Large intestine (tissue), 12 donors: ENCODE results near the gene ZNF490. TPM values are rescaled to one million over a fixed set of nuclear protein-coding genes. Genes with fewer than 3 reads are reported as not detected.
A peak's percentile ranks its signal among the peaks of the same experiment; 100 is the strongest.

Experiments
- DNase-seq, 2 donors: peaks; one replicate each; pipeline versions ENCODE4 v3.0.0 to v3.0.0-alpha.2; 2013
- H3K27ac ChIP-seq: one replicate; pipeline ENCODE4 v1.5.1; 2013; ENCODE audit warnings: low read length
- H3K27me3 ChIP-seq: 2 replicates; pipeline ENCODE4 v1.6.1; 2013; ENCODE audit warnings: low read length; ENCODE audit not compliant: control insufficient read depth, insufficient read depth
- H3K36me3 ChIP-seq: 2 replicates; pipeline ENCODE4 v1.6.1; 2013; ENCODE audit warnings: low read length; ENCODE audit not compliant: control insufficient read depth, insufficient read depth
- H3K4me1 ChIP-seq: one replicate; pipeline ENCODE4 v1.6.1; 2013; ENCODE audit warnings: low read length; ENCODE audit not compliant: control insufficient read depth, insufficient read depth
- H3K4me3 ChIP-seq: one replicate; pipeline ENCODE4 v1.5.1; 2013; ENCODE audit warnings: low read length
- H3K9me3 ChIP-seq: one replicate; pipeline ENCODE4 v1.6.1; 2013; ENCODE audit warnings: mild to moderate bottlenecking, low read depth, low read length, moderate library complexity; ENCODE audit not compliant: control insufficient read depth
- WGBS: methylation state at CpG from one replicate; pipeline ENCODE4 v1.1.5; 2013; ENCODE audit warnings: low lambda C conversion rate; ENCODE audit not compliant: insufficient coverage; 5-methylcytosine and 5-hydroxymethylcytosine counted together
- long read RNA-seq, 11 donors: transcript quantifications; one replicate each; lab custom pipeline, GENCODE V29; 2026
- polyA plus RNA-seq: library from polyadenylated mRNA; unstranded; fragments of 120-200 nt; gene quantifications from one replicate; pipeline ENCODE4 v1.2.1, GENCODE V29; 2013

The ZNF490 gene
- polyA plus RNA-seq = 2.9 TPM
- long read RNA-seq, donor 1 = 0 reads
- long read RNA-seq, donor 2, full-length matches to known transcripts = 1 of 35 reads
- long read RNA-seq, donor 2, partial matches to known transcripts = 25 of 35 reads
- long read RNA-seq, donor 2, other reads (novel, unspliced or antisense) = 9 of 35 reads
- long read RNA-seq, donor 3 = 0 reads
- long read RNA-seq, donor 4 = 0 reads
- long read RNA-seq, donor 5 = 0 reads
- long read RNA-seq, donor 6, full-length matches to known transcripts = 3 of 3 reads
- long read RNA-seq, donor 6, partial matches to known transcripts = 0 of 3 reads
- long read RNA-seq, donor 6, other reads (novel, unspliced or antisense) = 0 of 3 reads
- long read RNA-seq, donor 7, partial matches to known transcripts = 0 of 1 reads
- long read RNA-seq, donor 7, other reads (novel, unspliced or antisense) = 0 of 1 reads
- long read RNA-seq, donor 8, partial matches to known transcripts = 8 of 9 reads
- long read RNA-seq, donor 8, other reads (novel, unspliced or antisense) = 0 of 9 reads
- long read RNA-seq, donor 9 = 0 reads
- long read RNA-seq, donor 10 = 0 reads
- long read RNA-seq, donor 11, partial matches to known transcripts = 5 of 5 reads
- long read RNA-seq, donor 11, other reads (novel, unspliced or antisense) = 0 of 5 reads

GRCh38 chr19:12610540-12611360 lies at the start of gene ZNF490, which contains the start of gene ZNF791:
ZNF490 (minus strand) TSS chr19:12610813; CDS start chr19:12610680, 133 bp downstream.
ZNF791 (plus strand) TSS chr19:12610920; CDS start chr19:12611080, 160 bp downstream.
- peaks cover 20% of the 10 kb centered on the region for H3K36me3 ChIP-seq
- peak within 1 kb of the TSS; percentile 100 for H3K27ac ChIP-seq
- peak within 1 kb of the TSS; percentile 100 for H3K4me3 ChIP-seq
- no peaks in the 10 kb centered on the region for H3K4me1 ChIP-seq
- no peaks in the 10 kb centered on the region for H3K27me3 ChIP-seq
- no CpG with 5 or more reads among the region's 61 CpGs for WGBS
- DNase-seq = peak; percentile 97 to 98
- H3K9me3 ChIP-seq = no peaks in the 10 kb centered on the region

DNA sequence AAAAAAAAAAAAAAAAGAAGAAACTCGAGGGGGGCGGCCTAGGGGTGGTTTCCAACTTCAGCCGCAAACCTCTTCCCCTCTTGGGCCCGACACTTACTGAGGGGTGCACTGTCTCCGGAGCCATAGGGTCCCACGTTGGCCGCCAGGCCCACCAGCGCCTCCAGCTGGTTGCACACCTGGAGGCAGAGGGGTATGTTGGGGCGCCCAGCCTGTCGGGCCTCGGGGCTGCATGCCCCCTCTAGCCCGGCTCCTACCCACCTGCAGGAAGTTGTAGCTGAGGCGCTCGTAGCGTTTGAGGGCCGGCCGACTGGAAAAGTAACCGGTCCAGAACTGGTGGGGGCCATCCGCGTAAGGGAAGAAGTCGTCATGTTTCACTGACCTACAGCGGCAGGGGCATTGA lies 47.4 kb upstream of the ZNF490 start:
- DNase-seq = no peak
- Histone ChIP-seq H3K4me3 (no peak overlapping the region), H3K4me1 (no peaks in the 10 kb centered on the region), H3K9me3 (peaks cover 6% of the 10 kb centered on the region), H3K27me3 (no peaks in the 10 kb centered on the region), H3K36me3 (peaks cover 37% of the 10 kb centered on the region), H3K27ac (no peak overlapping the region)
- no CpG with 5 or more reads among the region's 22 CpGs for WGBS

GRCh38 chr19:12656899-12657571 lies 46.4 kb upstream of the ZNF490 start:
- no peaks in the 10 kb centered on the region for H3K4me1 ChIP-seq
- peaks cover 6% of the 10 kb centered on the region for H3K9me3 ChIP-seq
- no peak for DNase-seq
- H3K4me3 ChIP-seq = no peak overlapping the region
- peaks cover 34% of the 10 kb centered on the region for H3K36me3 ChIP-seq
- no CpG with 5 or more reads among the region's 50 CpGs for WGBS
- H3K27ac ChIP-seq = no peak overlapping the region
- no peaks in the 10 kb centered on the region for H3K27me3 ChIP-seq

DNA sequence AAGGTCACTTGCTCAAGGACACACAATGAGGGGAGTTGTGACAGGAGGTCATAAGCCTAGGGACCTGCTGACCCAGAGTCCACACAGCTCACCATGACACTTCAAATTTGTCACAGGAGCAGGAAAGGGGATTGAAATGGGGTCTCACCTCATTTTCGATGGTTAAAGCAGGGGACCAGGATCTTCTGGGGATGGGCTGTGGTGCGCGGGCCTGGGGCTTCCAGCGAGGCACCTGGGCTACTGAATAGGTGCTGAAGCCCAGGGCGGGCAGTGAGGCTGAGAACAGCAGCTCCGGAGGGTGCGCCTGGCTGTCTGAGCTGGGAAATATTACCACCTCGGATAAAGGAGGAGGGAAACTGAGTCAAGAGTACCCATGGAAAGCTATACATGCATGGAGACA lies 44.9 kb upstream of the ZNF490 start:
- 67% methylated on average over 1 of the region's 8 CpGs for WGBS
- H3K4me1 ChIP-seq = no peaks in the 10 kb centered on the region
- H3K27me3 ChIP-seq = no peaks in the 10 kb centered on the region
- peaks cover 6% of the 10 kb centered on the region for H3K9me3 ChIP-seq
- H3K36me3 ChIP-seq = peaks cover 22% of the 10 kb centered on the region
- no peak for DNase-seq
- no peak overlapping the region for H3K4me3 ChIP-seq
- H3K27ac ChIP-seq = no peak overlapping the region

GRCh38 chr19:12652219-12652618 lies 41.6 kb upstream of the ZNF490 start:
- no CpG with 5 or more reads among the region's 6 CpGs for WGBS
- Histone ChIP-seq H3K4me1 (peaks cover 5% of the 10 kb centered on the region), H3K9me3 (peaks cover under 1% of the 10 kb centered on the region), H3K36me3 (peaks cover 13% of the 10 kb centered on the region), H3K27me3 (no peaks in the 10 kb centered on the region), H3K27ac (no peak overlapping the region), H3K4me3 (no peak overlapping the region)
- no peak for DNase-seq

DNA sequence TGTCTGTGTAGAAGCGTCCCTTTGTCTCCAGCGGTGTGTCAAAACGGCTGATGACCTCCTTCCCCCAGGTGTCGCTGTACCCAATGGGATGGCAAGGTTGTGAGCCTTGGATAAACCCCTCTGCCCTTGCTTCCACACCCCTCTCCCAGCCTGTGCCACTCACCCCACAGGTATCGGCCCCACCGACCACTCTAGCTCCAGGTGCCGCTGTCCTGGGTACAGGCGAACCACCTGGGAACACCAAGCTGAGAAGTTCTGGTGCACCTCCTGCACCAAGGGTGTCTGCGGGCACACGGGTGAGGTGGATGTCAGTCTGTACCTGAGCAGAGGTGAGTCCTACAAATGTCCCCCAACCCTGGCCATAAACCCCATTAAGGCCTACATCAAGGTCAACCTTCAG lies 39.3 kb upstream of the ZNF490 start:
- DNase-seq = no peak
- H3K4me1 ChIP-seq = peaks cover 11% of the 10 kb centered on the region
- WGBS = no CpG with 5 or more reads among the region's 10 CpGs
- H3K27ac ChIP-seq = no peak overlapping the region
- no peaks in the 10 kb centered on the region for H3K27me3 ChIP-seq
- H3K36me3 ChIP-seq = peaks cover 2% of the 10 kb centered on the region
- H3K9me3 ChIP-seq = no peaks in the 10 kb centered on the region
- no peak overlapping the region for H3K4me3 ChIP-seq

DNA sequence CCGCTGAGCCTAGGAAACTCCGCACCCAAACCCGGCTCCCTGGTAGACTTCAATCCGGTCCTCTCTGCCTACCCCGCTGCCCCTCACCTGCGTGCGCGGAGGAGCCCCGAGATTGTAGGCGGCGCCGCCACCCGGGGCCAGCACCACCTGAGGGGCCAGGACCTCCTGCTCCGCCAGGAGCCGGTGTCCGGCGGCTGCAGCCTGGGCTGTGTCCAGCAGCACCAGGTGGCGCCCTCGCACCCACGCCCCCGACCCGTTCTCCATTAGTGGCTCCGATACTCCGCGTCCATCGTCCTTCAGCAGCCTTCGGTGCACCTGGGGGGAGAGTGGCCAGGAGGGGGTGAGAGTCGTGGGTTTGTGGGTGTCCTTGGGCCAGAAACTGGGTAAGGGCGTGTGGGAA lies 37.5 kb upstream of the ZNF490 start:
- DNase-seq = no peak
- peaks cover 11% of the 10 kb centered on the region for H3K4me1 ChIP-seq
- WGBS = no CpG with 5 or more reads among the region's 29 CpGs
- no peak overlapping the region for H3K27ac ChIP-seq
- H3K27me3 ChIP-seq = no peaks in the 10 kb centered on the region
- H3K4me3 ChIP-seq = peak overlapping the region; percentile 41
- H3K36me3 ChIP-seq = no peaks in the 10 kb centered on the region
- H3K9me3 ChIP-seq = no peaks in the 10 kb centered on the region

DNA sequence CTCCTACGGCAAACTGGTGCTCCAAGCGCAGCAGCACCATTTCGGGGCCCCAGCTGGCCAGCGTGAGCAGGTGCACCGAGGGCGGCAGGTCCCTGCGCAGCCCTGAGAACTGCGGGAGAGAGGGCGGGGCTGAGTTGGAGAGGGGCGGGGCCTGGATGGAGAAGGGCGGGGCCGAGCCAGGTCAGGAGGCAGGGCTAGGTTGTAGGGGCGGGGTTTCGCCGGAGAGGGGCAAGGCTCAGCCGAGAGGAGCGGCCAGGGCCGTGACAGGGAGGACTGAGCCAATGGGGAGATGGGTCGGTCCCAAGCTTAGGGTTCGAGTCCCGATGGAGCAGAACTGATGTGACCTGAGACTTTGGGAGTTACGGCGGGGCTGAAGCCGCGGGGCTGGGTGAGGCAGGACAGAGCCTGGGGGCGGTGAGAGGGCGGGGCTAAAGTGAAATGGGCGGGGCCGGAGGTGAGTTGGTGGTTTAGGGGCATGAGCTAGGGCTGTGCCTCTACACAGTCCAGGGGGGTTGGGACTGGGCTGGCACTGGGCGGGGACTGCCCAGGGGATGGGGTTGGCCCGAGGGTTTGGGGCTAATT lies 37.0 kb upstream of the ZNF490 start:
- H3K4me3 ChIP-seq = peak overlapping the region; percentile 41
- H3K27ac ChIP-seq = no peak overlapping the region
- peaks cover 11% of the 10 kb centered on the region for H3K4me1 ChIP-seq
- H3K9me3 ChIP-seq = no peaks in the 10 kb centered on the region
- DNase-seq = peak; percentile 63 to 79
- no CpG with 5 or more reads among the region's 31 CpGs for WGBS
- no peaks in the 10 kb centered on the region for H3K27me3 ChIP-seq
- H3K36me3 ChIP-seq = no peaks in the 10 kb centered on the region

DNA sequence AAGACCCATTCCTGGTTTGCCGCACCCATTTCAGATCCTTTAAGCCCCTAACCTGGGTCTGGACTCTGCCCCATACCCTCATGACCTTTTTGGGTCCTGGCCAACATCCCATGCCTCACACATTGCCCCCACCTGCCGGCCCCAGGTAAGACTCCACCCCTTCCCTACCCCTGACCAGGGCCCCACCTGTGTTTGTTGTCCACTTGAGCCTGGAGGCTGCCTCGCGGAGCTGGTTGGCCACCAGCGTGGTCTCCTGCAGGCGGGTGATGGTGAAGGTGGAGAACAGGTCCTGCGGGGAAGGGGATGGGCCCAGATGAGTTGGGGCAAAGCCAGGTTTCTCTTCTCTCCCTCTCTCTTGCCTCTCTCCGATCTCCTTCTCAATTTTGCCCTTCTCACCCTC lies 36.4 kb upstream of the ZNF490 start:
- H3K27ac ChIP-seq = no peak overlapping the region
- WGBS = no CpG with 5 or more reads among the region's 8 CpGs
- no peak for DNase-seq
- H3K9me3 ChIP-seq = no peaks in the 10 kb centered on the region
- peak overlapping the region; percentile 41 for H3K4me3 ChIP-seq
- H3K4me1 ChIP-seq = peaks cover 11% of the 10 kb centered on the region
- no peaks in the 10 kb centered on the region for H3K27me3 ChIP-seq
- no peaks in the 10 kb centered on the region for H3K36me3 ChIP-seq
